Gastrocnemius medialis (tissue), 4 donors: ENCODE measurements around the gene ATP6V1G2. TPM values are rescaled to one million over a fixed set of nuclear protein-coding genes. Genes with fewer than 3 reads are reported as not detected.

Experiments
- ATAC-seq, 2 donors: fragments of 150-250 bp; one replicate each; pipeline ENCODE4 v1.9.1; 2016
- DNase-seq, 2 donors: peaks; one replicate each; pipeline ENCODE4 v3.0.0-alpha.2; 2019
- H3K27ac ChIP-seq, 4 donors: fragments of 200-600 bp; sonication (generic); 1 replicate in 1 of 4; 2 replicates in 3 of 4; pipeline ENCODE4 v1.5.1; 2016 to 2018; ENCODE audit warnings: mild to moderate bottlenecking in 2 of 4, moderate library complexity in 1 of 4
- H3K27me3 ChIP-seq, 3 donors: fragments of 200-600 bp; sonication (generic) in 2 of 3; 1 replicate in 1 of 3; 2 replicates in 2 of 3; pipeline versions ENCODE4 v1.5.1 to v1.6.0; 2016 to 2019; ENCODE audit warnings: mild to moderate bottlenecking in 1 of 3, moderate library complexity in 1 of 3
- H3K36me3 ChIP-seq, 2 donors: fragments of 200-600 bp; sonication (generic) in 1 of 2; one replicate each; pipeline ENCODE4 v1.5.1; 2017 to 2018
- H3K4me1 ChIP-seq, 2 donors: fragments of 200-600 bp; sonication (generic) in 1 of 2; one replicate each; pipeline ENCODE4 v1.5.1; 2016 to 2017; ENCODE audit warnings: mild to moderate bottlenecking in 2 of 2
- H3K4me3 ChIP-seq, 4 donors: fragments of 200-600 bp; sonication (generic) in 3 of 4; 1 replicate in 1 of 4; 2 replicates in 3 of 4; pipeline ENCODE4 v1.5.1; 2016 to 2019; ENCODE audit warnings: mild to moderate bottlenecking in 2 of 4
- H3K9me3 ChIP-seq, 3 donors: fragments of 200-600 bp; sonication (generic) in 2 of 3; 1 replicate in 1 of 3; 2 replicates in 2 of 3; pipeline ENCODE4 v1.5.1; 2016 to 2019
- CTCF ChIP-seq, 5 experiments: fragments of 450-650 bp in 3 of 5; fragments of 200-600 bp in 2 of 5; sonication (generic) in 2 of 5; IDR thresholded peaks in 4 of 5; conservative IDR thresholded peaks in 1 of 5; 1 replicate in 4 of 5; 2 replicates in 1 of 5; pipeline ENCODE4 v1.5.1; 2016 to 2019; ENCODE audit warnings: antibody characterized with exemption in 5 of 5, mild to moderate bottlenecking in 3 of 5, moderate library complexity in 3 of 5
- POLR2A ChIP-seq, 2 donors: fragments of 450-650 bp; IDR thresholded peaks; one replicate each; pipeline ENCODE4 v1.6.1; 2017; ENCODE audit warnings: antibody characterized with exemption in 2 of 2, mild to moderate bottlenecking in 2 of 2, moderate library complexity in 2 of 2
- in situ Hi-C, 4 donors: fragments of 200-750 bp; cut with MboI; loops; one replicate each; pipeline versions ENCODE4 v1.15.0 to v1.8.0; 2017; ENCODE audit warnings: low sequenced_read_pairs in 4 of 4
- intact Hi-C: fragments of 100-400 bp; cut with DNase I; formaldehyde crosslinking; loops from one replicate; pipeline ENCODE4 v1.15.1; 2023; ENCODE audit warnings: low total_unique reads
- total RNA-seq, 4 donors: library from RNA; depleted of rRNA; stranded (reverse); fragments of >200 nt; gene quantifications; one replicate each; pipeline versions ENCODE4 v1.1.0 to v1.2.3, GENCODE V29; 2016

Gene ATP6V1G2
- total RNA-seq, 4 donors from 2014 or later: 0.46 to 1.8 (median 1.1) TPM

DNA sequence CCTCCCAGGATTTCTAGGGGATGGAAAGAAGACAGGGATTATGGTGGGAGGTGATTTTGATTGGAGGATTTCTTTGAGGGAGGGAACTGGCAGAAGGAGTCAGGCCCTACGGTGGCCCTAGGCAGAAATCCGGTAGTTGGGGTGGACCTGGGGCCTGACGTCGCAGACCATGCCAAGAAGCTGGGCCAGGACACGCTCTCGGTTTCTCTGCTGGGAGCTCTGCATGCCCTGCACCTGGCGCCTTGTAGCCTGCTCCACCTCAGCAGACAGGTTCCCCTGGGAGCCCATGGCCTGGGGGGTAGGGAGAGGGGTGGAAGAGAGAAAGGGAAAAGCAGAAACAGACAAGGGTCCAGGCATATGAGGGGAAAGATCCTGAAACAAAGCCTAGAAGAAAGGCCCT lies 1.1 kb downstream of the ATP6V1G2 start:
- H3K9me3 ChIP-seq: no peaks in the 10 kb centered on the region
- DNase-seq (no peak), ATAC-seq (no peak)
- H3K27ac ChIP-seq: no peak overlapping the region
- in situ Hi-C loops: loop anchor here (5.0 to 25.0 kb wide), 5 partner anchors 50 to 642 kb away; partner anchors contain the start of genes AGER (in 1 of the 4), AGPAT1 (in 1 of the 4), GPSM3 (in 1 of the 4) and NCR3 (in 1 of the 4)
- intact Hi-C loops: loop anchor here (5.0 to 10.0 kb wide), 6 partner anchors 290 to 1480 kb away; partner anchors contain the start of genes EHMT2, NELFE, NEU1 and POLR1H
- H3K27me3 ChIP-seq: no peaks in the 10 kb centered on the region
- no peak overlapping the region for H3K4me3 ChIP-seq
- H3K36me3 ChIP-seq: peaks cover 0 to 13% of the 10 kb centered on the region in 2 donors
- peaks cover 27% of the 10 kb centered on the region in 2 donors for H3K4me1 ChIP-seq
- TF ChIP-seq CTCF (IDR thresholded peaks at IDR 0.05 in 4 of 5, conservative IDR thresholded peaks at IDR 0.05 in 1 of 5) (no peak), POLR2A (IDR thresholded peaks at IDR 0.05) (no peak)

DNA sequence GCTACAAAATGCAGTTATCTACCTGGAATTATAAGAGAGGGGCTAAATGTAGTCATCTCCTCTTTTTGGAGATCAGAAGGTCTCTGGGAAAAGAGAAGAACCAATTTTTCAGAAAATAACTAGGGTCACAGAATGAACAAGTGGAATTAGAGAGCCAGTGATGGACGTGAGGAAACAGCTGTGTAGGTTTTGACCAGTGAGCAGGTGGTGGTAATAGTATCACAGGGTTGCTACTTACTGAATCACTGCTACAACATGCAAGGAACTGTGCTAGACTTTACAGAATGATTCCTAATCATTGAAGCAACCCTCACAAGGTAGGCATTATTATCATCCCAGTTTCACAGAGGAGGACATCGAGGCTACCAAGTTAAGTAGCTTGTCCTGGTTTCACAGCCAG lies 1.7 kb downstream of the ATP6V1G2 start:
- H3K9me3 ChIP-seq: no peaks in the 10 kb centered on the region
- peaks cover 33% of the 10 kb centered on the region in 2 donors for H3K4me1 ChIP-seq
- H3K4me3 ChIP-seq: no peak overlapping the region
- peaks cover 0 to 17% of the 10 kb centered on the region in 2 donors for H3K36me3 ChIP-seq
- in situ Hi-C loops: loop anchor here (5.0 to 25.0 kb wide), 5 partner anchors 50 to 643 kb away; partner anchors contain the start of genes AGER (in 1 of the 4), AGPAT1 (in 1 of the 4), GPSM3 (in 1 of the 4) and NCR3 (in 1 of the 4)
- ATAC-seq (no peak), DNase-seq (no peak)
- intact Hi-C loops: loop anchor here (5.0 to 10.0 kb wide), 8 partner anchors 47 to 1480 kb away; partner anchors contain the start of genes EHMT2, MICB, MRPS18B and NELFE
- no peak overlapping the region for H3K27ac ChIP-seq
- H3K27me3 ChIP-seq: no peaks in the 10 kb centered on the region
- TF ChIP-seq POLR2A (IDR thresholded peaks at IDR 0.05): no peak
- no peak for TF ChIP-seq CTCF (IDR thresholded peaks at IDR 0.05 in 4 of 5, conservative IDR thresholded peaks at IDR 0.05 in 1 of 5)

DNA sequence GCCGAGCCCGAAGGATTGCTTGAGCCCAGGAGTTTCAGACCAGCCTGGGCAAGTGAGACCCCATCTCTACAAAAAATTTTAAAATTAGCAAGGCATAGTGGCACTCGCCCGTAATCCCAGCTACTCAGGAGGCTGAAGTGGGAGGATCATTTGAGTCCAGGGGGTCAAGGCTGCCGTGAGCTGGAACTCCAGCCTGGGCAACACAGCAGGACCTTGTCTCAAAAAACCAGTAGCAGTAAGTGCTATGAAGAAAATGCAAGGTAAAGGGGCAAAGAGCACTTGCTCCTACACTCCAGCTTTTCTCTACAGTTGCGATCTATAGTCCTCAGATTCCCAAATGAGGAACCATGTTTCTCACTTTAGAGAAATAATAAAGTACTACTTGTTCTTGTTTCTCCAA lies 2.8 kb downstream of the ATP6V1G2 start:
- Histone ChIP-seq H3K27me3 (no peaks in the 10 kb centered on the region), H3K4me3 (no peak overlapping the region), H3K27ac (peak overlapping the region; percentile 96 to 98 (median 96)), H3K9me3 (no peaks in the 10 kb centered on the region), H3K4me1 (peaks cover 41 to 43% of the 10 kb centered on the region in 2 donors), H3K36me3 (peaks cover 0 to 17% of the 10 kb centered on the region in 2 donors)
- ATAC-seq (no peak), DNase-seq (no peak)
- no peak for TF ChIP-seq POLR2A (IDR thresholded peaks at IDR 0.05)
- no peak for TF ChIP-seq CTCF (IDR thresholded peaks at IDR 0.05 in 4 of 5, conservative IDR thresholded peaks at IDR 0.05 in 1 of 5)
- intact Hi-C loops (loop anchor here (2.0 to 10.0 kb wide), 6 partner anchors 46 to 1479 kb away; partner anchors contain the start of genes EHMT2, MICB, MRPS18B and POLR1H), in situ Hi-C loops (loop anchor here (5.0 to 25.0 kb wide), 5 partner anchors 51 to 644 kb away; partner anchors contain the start of genes AGER (in 1 of the 4), AGPAT1 (in 1 of the 4), GPSM3 (in 1 of the 4) and NCR3 (in 1 of the 4))

GRCh38 chr6:31541658-31542521 lies 4.5 kb downstream of the ATP6V1G2 start, which contains the start of gene DDX39B:
Gene DDX39B (minus strand): TSS chr6:31542003. CDS start chr6:31540532, 1,471 bp downstream.
- in situ Hi-C loops (loop anchor here (5.0 to 25.0 kb wide), 5 partner anchors 53 to 645 kb away; partner anchors contain the start of genes AGER (in 1 of the 4), AGPAT1 (in 1 of the 4), GPSM3 (in 1 of the 4) and NCR3 (in 1 of the 4)), intact Hi-C loops (loop anchor here (1.0 to 10.0 kb wide), 7 partner anchors 45 to 1477 kb away; partner anchors contain the start of genes BAG6, EHMT2, MICB and MRPS18B)
- H3K4me1 ChIP-seq: peaks cover 31 to 38% of the 10 kb centered on the region in 2 donors
- ATAC-seq (peak; percentile 94 to 95), DNase-seq (peak; percentile 96 to 97)
- TF ChIP-seq CTCF (IDR thresholded peaks at IDR 0.05 in 4 of 5, conservative IDR thresholded peaks at IDR 0.05 in 1 of 5) (no peak), POLR2A (IDR thresholded peaks at IDR 0.05) (peak; percentile 72 to 77)
- H3K27ac ChIP-seq: peak within 1 kb of the TSS; percentile 96 to 98 (median 96)
- no peaks in the 10 kb centered on the region for H3K9me3 ChIP-seq
- H3K27me3 ChIP-seq: no peaks in the 10 kb centered on the region
- peak within 1 kb of the TSS; percentile 81 to 91 (median 85) for H3K4me3 ChIP-seq
- peaks cover 0 to 34% of the 10 kb centered on the region in 2 donors for H3K36me3 ChIP-seq
